GM19351 (cell line): Measurements from ENCODE around the gene ZNF83.
A peak's percentile ranks its signal among the peaks of the same experiment; 100 is the strongest.
"Not testable (repeated sequence)": the region's sequence is repeated elsewhere in the genome, so short reads cannot be mapped to it uniquely, and the experiment has no call there.

Source experiments
- ATAC-seq: cut with Tn5 transposase; IDR thresholded peaks from one replicate; pipeline ENCODE4 v1.9.1; 2021; ENCODE audit warnings: mild to moderate bottlenecking, moderate library complexity; ENCODE audit not compliant: unreplicated experiment

The ZNF83 gene

GRCh38 chr19:52640916-52641315 is 2.8 kb upstream of the ZNF83 start:
- no peak for ATAC-seq

DNA sequence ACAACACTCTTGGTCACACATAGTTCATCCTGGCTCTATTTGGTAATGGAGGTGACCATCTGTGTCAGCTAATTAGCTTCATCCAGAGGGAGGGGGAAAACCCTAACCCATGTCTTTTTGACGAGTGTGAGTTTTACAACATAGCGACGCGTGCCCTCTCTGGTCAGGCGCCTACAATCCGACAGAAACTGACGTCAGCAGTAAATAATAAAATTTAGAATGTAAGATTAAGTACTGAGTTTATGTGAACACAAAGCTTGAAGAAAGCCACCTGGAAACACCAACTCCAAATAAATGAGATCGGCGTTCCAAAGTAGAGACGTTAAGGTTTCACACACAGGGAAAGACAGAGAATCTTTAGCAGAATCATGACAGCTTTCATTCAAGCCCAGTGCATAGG is 1.8 kb upstream of the ZNF83 start:
- no peak for ATAC-seq

DNA sequence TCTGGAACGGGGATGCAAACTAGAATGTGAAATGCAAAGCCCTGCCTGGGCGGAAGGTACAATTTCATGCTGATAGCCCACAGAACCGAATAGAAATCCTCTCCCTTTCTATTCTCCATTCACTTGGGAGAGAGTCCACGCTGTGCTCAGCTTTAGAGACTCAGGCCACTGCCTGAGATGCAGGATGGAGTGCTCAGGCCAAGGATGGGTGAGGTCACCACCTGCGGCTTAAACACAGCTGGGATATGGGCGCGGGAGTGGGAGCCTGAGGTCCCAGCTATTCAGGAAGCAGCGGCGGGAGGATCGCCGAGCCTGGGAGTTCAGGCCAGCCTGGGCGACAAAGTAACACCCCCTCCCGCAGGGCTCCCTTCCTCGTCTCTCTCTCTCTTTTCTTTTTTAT is 446 bp upstream of the ZNF83 start:
- no peak for ATAC-seq

DNA sequence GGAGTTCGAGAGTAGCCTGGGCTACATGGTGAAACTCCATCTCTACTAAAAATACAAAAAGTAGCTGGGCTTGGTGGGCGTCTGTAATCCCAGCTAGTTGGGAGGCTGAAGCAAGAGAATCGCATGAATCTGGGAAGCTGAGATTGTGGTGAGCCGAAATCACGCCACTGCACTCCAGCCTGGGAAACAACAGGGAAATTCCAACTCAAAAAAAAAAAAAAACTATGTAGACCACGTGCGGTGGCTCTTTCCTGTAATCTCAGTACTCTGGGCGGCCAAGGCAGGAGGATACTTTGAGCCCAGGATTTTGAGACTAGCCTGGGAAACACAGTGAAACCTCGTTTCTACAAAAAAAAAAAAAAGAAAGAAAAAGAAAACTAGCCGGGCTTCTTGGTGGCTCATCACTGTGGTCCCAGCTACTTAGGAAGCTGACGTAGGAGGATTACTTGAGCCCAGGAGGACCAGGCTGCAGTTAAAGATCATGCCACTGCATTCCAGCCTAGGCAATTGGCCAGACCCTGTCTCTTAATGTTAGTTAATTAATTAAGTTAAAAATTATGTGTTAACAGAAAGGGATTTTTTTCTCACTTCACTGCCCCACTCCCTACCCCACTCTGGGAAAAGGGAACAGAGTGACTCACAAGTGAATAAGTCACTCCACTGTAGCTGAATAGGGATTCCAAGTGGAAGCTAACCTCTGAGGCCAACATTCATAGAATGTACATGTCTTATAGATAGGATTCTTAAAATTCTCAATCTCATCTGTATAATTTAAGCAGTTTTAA is 2.2 kb downstream of the ZNF83 start:
- no peak for ATAC-seq

GRCh38 chr19:52627441-52627840 is 10.7 kb downstream of the ZNF83 start:
- not testable (repeated sequence) for ATAC-seq

GRCh38 chr19:52626915-52627314 is 11.2 kb downstream of the ZNF83 start:
- no peak for ATAC-seq

- no peak for ATAC-seq
These were observed 15.9 kb downstream of the ZNF83 start for GRCh38 chr19:52622261-52622660.

DNA sequence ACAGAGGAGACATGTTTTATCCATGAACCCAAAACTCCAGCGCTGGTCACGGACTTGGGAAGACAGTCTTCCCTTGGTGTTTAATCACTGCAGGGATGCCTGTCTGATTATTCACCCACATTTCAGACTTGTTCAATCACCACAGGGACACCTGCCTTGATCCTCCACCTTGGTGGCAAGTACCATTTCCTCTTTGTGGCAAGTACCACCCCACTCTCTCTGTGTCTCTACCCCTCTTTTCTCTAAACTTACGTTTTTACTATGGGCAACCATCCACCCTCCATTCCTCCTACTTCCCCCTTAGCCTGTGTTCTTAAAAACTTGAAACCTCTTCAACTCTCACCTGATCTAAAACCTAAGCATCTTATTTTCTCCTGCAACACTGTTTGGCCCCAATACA is 16.8 kb downstream of the ZNF83 start:
- no peak for ATAC-seq

GRCh38 chr19:52613299-52613906 is 24.8 kb downstream of the ZNF83 start:
- no peak for ATAC-seq

- no peak for ATAC-seq
These were observed 34.5 kb downstream of the ZNF83 start for GRCh38 chr19:52603558-52604207.

DNA sequence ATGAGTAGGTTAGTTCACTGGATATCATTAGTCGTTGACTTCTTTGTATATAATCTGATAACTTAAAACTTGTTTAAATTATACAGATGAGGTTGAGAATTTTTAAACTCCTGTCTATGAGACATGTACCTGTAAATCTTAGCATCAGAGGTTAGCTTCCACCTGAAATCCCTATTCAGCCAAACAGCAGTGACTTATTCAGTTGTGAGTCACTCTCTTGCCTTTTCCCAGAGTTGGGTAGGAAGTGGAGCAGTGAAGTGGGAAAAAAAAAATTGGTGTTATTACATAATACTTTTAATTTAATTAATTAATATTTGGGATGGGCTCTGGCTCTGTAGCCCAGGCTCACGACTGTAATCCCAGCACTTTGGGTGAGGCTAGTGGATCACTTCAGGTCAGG is 35.2 kb downstream of the ZNF83 start:
- no peak for ATAC-seq

DNA sequence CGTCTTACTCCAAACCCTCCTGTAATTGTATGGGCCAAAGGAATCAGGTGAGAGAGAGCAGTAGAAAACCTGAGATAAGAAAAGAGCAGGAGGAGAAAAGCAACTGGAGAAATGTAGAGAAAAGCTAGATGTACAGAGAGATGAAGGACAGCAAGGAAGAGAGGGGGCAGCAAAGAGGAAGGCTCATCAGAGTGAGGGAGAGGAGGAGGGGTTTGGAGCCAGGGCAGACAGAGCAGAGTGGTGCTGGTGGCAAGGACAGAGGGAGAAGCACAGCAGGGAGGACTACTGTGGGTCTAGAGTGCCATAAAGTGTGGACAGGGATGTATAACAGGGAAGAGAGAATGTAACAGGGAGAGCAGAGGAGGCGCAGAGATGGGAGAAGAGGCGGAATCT is 36.2 kb downstream of the ZNF83 start:
- ATAC-seq: not testable (repeated sequence)

- peak; percentile 95 for ATAC-seq
These were observed 36.9 kb downstream of the ZNF83 start for GRCh38 chr19:52601025-52601973.

DNA sequence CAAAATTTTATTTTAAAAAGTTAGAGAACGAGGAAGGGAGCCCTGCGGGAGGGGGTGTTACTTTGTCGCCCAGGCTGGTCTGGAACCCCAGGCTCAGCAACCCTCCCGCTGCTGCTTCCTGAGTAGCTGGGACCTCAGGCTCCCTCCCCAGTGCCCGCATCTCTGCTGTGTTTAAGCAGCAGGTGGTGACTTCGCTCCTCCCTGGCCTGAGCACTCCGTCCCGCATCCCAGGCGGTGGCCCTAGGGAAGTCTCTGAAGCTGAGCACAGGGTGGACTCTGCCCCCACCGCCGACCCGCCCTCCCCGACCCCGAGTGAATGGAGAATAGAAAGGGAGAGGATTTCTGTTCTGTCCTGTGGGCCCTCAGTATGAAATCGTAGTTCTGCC is 37.5 kb downstream of the ZNF83 start:
- no peak for ATAC-seq

DNA sequence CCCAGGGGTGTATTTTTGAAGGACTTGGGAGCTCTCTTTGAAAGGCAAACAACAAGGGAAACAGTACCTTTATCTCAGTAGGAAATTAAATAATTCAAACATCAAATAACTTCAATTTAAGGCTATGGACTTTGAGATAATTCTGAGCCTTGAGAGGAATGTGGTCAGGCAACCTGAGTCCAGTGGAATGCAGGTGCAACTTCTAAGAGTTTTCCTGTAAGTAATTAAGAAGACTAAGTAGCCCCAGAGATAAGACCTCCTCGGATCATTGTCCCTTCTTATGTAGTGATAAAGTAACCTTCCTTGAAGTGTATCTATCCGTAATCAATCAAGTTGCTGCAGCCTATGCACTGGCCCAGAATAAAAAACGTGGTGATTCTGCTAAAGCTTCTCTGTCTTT is 38.9 kb downstream of the ZNF83 start:
- no peak for ATAC-seq

- not testable (repeated sequence) for ATAC-seq
These were observed 44.7 kb downstream of the ZNF83 start for GRCh38 chr19:52593441-52593840.

- ATAC-seq: no peak
These were observed 45.9 kb downstream of the ZNF83 start for GRCh38 chr19:52592301-52592700.

DNA sequence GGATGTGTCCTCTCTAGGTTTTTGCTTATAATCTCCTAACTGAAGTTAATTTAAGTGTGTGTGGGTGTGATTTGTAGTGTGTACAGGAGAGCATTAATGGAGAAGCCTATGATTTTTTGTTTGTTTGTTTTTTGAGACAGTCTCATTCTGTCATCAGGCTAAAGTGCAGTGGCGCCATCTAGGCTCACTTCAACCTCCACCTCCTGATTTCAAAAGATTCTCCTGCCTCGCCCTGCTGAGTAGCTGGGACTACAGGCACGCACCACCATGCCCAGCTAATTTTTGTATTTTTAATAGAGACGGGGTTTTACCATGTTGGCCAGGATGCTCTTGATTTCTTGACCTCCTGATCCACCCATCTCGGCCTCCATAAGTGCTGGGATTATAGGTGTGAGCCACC is 47.4 kb downstream of the ZNF83 start:
- no peak for ATAC-seq

DNA sequence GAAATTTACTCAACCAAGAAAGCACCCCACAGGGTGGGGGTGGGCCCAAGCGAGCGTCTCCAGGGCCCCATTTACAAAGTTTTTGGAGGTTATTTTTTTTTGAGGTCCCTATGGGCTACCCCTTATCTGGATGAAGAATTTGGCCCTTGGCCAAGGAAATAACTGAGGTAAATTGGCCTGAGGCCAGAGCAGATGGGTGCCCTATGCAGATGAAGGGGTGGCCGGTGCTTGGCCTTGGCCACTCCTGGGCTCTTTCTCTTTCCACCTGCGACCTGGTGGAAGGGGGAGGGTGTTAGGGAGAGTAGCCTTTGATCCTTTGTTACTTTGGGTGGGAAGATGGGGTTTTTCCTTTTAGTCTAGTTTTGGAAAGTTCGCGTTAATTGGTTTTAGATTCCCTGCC is 52.6 kb downstream of the ZNF83 start:
- ATAC-seq: no peak

GRCh38 chr19:52584736-52585440 is 53.3 kb downstream of the ZNF83 start:
- ATAC-seq: no peak
